C4-2B (cell line): ENCODE measurements around the gene CYTL1.
"Not testable (repeated sequence)": the region's sequence is repeated elsewhere in the genome, so short reads cannot be mapped to it uniquely, and the experiment has no call there.

Source experiments
- H3K27ac ChIP-seq: fragments of 450-650 bp; 2 replicates; pipeline ENCODE4 v1.5.1; 2017
- ZFX ChIP-seq: fragments of 450-650 bp; IDR thresholded peaks from 2 replicates; pipeline ENCODE4 v1.6.1; 2017
- TF ChIP-seq, protein P1 (sequence below): fragments of 450-650 bp; conservative IDR thresholded peaks from 2 replicates; pipeline ENCODE4 v1.5.1; 2017; ENCODE audit warnings: mild to moderate bottlenecking

Gene CYTL1

GRCh38 chr4:5012244-5012898 is 6.9 kb downstream of the CYTL1 start:
- no peak overlapping the region for H3K27ac ChIP-seq
- TF ChIP-seq, protein P1, sequence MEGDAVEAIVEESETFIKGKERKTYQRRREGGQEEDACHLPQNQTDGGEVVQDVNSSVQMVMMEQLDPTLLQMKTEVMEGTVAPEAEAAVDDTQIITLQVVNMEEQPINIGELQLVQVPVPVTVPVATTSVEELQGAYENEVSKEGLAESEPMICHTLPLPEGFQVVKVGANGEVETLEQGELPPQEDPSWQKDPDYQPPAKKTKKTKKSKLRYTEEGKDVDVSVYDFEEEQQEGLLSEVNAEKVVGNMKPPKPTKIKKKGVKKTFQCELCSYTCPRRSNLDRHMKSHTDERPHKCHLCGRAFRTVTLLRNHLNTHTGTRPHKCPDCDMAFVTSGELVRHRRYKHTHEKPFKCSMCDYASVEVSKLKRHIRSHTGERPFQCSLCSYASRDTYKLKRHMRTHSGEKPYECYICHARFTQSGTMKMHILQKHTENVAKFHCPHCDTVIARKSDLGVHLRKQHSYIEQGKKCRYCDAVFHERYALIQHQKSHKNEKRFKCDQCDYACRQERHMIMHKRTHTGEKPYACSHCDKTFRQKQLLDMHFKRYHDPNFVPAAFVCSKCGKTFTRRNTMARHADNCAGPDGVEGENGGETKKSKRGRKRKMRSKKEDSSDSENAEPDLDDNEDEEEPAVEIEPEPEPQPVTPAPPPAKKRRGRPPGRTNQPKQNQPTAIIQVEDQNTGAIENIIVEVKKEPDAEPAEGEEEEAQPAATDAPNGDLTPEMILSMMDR: no peak
- no peak for TF ChIP-seq ZFX

DNA sequence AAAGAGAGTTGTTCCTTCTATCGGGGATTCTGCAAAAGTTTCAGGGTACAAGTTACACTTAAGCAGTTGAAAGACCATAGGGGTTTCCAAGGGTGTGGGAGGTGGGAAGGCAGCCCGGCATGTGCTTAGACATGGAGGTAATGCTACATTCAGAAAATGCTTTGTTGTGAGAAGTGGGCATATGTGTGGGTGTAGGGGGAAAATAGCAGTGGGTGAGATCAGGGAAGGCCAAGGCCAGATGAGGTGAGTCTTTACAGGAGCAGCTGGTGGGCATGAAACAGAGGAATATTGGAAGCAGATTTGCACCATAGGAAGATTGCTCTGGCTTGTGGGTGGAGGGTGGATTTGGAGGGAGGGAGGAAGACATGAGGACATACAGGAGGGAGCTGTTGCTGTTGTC is 8.3 kb downstream of the CYTL1 start:
- H3K27ac ChIP-seq: no peak overlapping the region
- TF ChIP-seq ZFX: no peak
- TF ChIP-seq, protein P1: no peak

- TF ChIP-seq, protein P1: no peak
- TF ChIP-seq ZFX: no peak
- H3K27ac ChIP-seq: no peak overlapping the region
Observed at GRCh38 chr4:5009796-5010195, 9.5 kb downstream of the CYTL1 start.

GRCh38 chr4:5006932-5007331 is 12.3 kb downstream of the CYTL1 start:
- H3K27ac ChIP-seq: not testable (repeated sequence)

GRCh38 chr4:5004496-5004895 is 14.8 kb downstream of the CYTL1 start:
- no peak overlapping the region for H3K27ac ChIP-seq
- no peak for TF ChIP-seq ZFX
- TF ChIP-seq, protein P1: no peak

GRCh38 chr4:5003918-5004317 is 15.3 kb downstream of the CYTL1 start:
- H3K27ac ChIP-seq: no peak overlapping the region
- TF ChIP-seq, protein P1: no peak
- no peak for TF ChIP-seq ZFX

- no peak overlapping the region for H3K27ac ChIP-seq
- no peak for TF ChIP-seq ZFX
- TF ChIP-seq, protein P1: no peak
Observed at GRCh38 chr4:5003372-5003857, 15.8 kb downstream of the CYTL1 start.

GRCh38 chr4:5001641-5002040 is 17.6 kb downstream of the CYTL1 start:
- H3K27ac ChIP-seq: not testable (repeated sequence)

- not testable (repeated sequence) for H3K27ac ChIP-seq
Observed at GRCh38 chr4:4996935-4997334, 22.3 kb downstream of the CYTL1 start.
